ENCODE results near the gene SPAG16.
"Not testable (repeated sequence)": the region's sequence is repeated elsewhere in the genome, so short reads cannot be mapped to it uniquely, and the experiment has no call there.

Gene SPAG16

GRCh38 chr2:213847316-213847715 is 563.1 kb downstream of the SPAG16 start:
- DNase-seq = no peak

GRCh38 chr2:213848631-213849030 is 564.4 kb downstream of the SPAG16 start:
- no peak for DNase-seq

- DNase-seq = no peak
Measured at GRCh38 chr2:213861638-213862037, 577.4 kb downstream of the SPAG16 start.

GRCh38 chr2:213862407-213863076 is 578.3 kb downstream of the SPAG16 start:
- no peak for DNase-seq

GRCh38 chr2:213863541-213863940 is 579.3 kb downstream of the SPAG16 start:
- no peak for DNase-seq

GRCh38 chr2:213868526-213868925 is 584.3 kb downstream of the SPAG16 start:
- DNase-seq = no peak

GRCh38 chr2:213885485-213885884 is 601.2 kb downstream of the SPAG16 start:
- no peak for DNase-seq

GRCh38 chr2:213914510-213914909 is 630.2 kb downstream of the SPAG16 start:
- no peak for DNase-seq

- DNase-seq = no peak
Measured at GRCh38 chr2:213920014-213920413, 635.8 kb downstream of the SPAG16 start.

GRCh38 chr2:213923543-213923942 is 639.3 kb downstream of the SPAG16 start:
- no peak for DNase-seq

- DNase-seq = no peak
Measured at GRCh38 chr2:213934560-213934959, 650.3 kb downstream of the SPAG16 start.

GRCh38 chr2:213958086-213958485 is 673.8 kb downstream of the SPAG16 start:
- no peak for DNase-seq

- no peak for DNase-seq
Measured at GRCh38 chr2:213959589-213959988, 675.3 kb downstream of the SPAG16 start.

- no peak for DNase-seq
Measured at GRCh38 chr2:213971536-213971935, 687.3 kb downstream of the SPAG16 start.

GRCh38 chr2:213980883-213981282 is 696.6 kb downstream of the SPAG16 start:
- DNase-seq = no peak

GRCh38 chr2:213989207-213989606 is 704.9 kb downstream of the SPAG16 start:
- DNase-seq = no peak

GRCh38 chr2:213991453-213992108 is 707.3 kb downstream of the SPAG16 start:
- DNase-seq = no peak

GRCh38 chr2:213995400-213996105 is 711.3 kb downstream of the SPAG16 start:
- no peak for DNase-seq

GRCh38 chr2:213998976-213999375 is 714.7 kb downstream of the SPAG16 start:
- not testable (repeated sequence) for DNase-seq

- DNase-seq = no peak
Measured at GRCh38 chr2:214004463-214004862, 720.2 kb downstream of the SPAG16 start.

GRCh38 chr2:214005337-214005736 is 721.1 kb downstream of the SPAG16 start:
- DNase-seq = no peak

GRCh38 chr2:214006601-214007000 is 722.3 kb downstream of the SPAG16 start:
- DNase-seq = no peak

GRCh38 chr2:214011676-214012075 is 727.4 kb downstream of the SPAG16 start:
- DNase-seq = no peak

Measured in T1000 (cell line).